HG03280 (cell line): Measurements from ENCODE around the gene DNAJB11.
"Not testable (repeated sequence)": the region's sequence is repeated elsewhere in the genome, so short reads cannot be mapped to it uniquely, and the experiment has no call there.

Experiments
- ATAC-seq: cut with Tn5 transposase; IDR thresholded peaks from one replicate; pipeline ENCODE4 v1.9.1; 2021; ENCODE audit warnings: mild to moderate bottlenecking, moderate library complexity; ENCODE audit not compliant: unreplicated experiment

The DNAJB11 gene

DNA sequence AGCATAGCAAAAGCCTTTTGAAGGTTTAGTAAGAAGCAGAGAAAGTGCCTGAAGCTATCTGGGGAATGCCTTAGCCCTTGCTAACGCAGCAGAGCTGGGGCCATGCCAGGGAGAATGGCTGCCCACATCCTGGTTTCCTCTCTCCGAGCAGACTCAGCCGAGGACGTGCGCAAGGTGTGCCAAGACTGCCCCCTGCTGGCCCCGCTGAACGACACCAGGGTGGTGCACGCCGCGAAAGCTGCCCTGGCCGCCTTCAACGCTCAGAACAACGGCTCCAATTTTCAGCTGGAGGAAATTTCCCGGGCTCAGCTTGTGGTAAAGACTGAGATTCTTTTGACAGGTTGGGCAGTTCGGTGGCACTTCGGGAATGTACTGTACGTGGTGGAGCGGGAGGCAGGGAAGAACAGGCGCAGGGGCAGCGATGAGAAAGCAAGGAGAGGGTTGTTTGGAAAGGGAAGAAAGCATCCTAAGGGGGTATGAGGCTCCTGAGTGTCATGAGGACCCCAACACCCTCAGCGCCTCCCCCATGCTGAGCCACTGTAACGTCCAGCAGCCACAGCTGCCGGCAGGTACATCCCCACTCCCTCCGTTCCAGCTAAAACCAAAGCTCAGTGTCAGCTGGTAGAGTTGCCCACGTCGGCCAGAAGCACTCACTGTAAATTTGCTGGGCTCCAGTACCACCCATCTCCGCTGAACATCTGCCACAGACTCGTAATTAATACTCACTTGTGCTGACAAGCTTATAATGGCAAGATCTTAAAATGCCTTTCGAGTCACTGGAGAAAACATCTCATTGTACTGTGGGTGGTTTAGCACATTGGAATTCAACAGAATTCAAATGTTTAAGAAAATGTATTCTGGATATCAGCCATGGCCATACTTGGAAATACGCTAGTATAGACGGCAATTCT lies 46.8 kb downstream of the DNAJB11 start:
- ATAC-seq, result peak; percentile 73

DNA sequence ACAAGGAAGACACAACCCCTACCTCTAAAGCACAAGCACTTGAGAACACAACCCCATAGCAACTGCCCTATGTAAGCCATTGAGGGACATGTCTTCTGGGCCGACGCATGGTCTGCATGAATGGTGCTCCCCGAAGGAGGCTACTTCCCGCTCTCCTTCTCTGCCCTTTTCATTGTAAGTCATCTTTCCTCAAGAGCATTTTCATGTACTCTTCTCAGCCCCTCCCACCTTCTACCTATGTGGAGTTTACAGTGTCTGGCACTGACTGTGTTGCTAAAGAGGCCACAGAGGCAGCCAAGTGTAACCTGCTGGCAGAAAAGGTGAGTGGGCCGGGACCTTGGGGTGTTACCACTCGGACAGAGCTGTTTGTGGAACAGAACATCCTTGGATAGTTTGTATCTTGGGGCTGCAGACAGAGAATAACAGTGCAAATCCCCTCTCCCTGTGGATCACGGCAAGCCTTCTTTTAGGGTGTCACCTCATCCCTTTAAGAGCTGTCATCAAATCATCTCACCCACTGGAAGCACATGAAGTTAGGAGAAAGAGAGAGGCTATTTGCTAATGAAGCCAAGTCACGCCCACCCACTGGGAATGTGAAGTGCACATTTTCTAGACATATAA lies 47.9 kb downstream of the DNAJB11 start:
- no peak for ATAC-seq

DNA sequence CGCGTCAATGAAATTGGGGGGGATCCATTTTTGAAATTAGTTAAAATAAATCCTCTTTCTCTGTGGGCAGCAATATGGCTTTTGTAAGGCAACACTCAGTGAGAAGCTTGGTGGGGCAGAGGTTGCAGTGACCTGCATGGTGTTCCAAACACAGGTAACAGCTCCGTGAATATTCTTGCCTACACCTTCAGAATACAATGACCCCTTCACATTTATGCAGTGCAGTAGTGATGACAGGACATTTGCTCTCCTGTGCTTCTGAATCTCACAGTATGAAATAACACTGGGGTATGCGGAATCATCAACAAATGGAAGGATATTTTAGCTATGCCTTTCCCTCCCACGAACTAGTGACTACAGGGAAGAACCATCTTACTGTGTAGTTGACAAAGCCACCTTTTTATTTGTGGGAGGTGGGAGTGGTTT lies 49.3 kb downstream of the DNAJB11 start:
- ATAC-seq, result no peak

DNA sequence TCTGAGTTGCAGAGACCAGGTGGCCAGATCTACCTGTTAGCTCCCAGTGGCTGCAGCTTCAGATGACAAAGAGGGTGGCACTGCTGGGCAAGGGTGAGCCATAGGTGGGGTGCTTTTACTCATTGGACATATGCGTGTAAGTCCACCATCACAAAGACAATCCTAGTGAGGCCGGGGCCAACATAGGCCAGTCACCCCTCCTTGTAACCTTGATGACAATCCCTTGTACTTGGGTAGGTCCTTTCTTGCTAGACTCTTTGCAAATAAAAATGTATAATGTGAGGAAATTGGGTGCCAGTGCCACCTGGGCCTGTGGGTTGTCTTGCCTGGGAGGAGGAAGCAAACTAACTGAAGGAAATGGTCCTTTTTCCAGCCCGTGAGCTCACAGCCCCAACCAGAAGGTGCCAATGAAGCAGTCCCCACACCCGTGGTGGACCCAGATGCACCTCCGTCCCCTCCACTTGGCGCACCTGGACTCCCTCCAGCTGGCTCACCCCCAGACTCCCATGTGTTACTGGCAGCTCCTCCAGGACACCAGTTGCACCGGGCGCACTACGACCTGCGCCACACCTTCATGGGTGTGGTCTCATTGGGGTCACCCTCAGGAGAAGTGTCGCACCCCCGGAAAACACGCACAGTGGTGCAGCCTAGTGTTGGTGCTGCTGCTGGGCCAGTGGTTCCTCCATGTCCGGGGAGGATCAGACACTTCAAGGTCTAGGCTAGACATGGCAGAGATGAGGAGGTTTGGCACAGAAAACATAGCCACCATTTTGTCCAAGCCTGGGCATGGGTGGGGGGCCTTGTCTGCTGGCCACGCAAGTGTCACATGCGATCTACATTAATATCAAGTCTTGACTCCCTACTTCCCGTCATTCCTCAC lies 49.9 kb downstream of the DNAJB11 start:
- no peak for ATAC-seq

DNA sequence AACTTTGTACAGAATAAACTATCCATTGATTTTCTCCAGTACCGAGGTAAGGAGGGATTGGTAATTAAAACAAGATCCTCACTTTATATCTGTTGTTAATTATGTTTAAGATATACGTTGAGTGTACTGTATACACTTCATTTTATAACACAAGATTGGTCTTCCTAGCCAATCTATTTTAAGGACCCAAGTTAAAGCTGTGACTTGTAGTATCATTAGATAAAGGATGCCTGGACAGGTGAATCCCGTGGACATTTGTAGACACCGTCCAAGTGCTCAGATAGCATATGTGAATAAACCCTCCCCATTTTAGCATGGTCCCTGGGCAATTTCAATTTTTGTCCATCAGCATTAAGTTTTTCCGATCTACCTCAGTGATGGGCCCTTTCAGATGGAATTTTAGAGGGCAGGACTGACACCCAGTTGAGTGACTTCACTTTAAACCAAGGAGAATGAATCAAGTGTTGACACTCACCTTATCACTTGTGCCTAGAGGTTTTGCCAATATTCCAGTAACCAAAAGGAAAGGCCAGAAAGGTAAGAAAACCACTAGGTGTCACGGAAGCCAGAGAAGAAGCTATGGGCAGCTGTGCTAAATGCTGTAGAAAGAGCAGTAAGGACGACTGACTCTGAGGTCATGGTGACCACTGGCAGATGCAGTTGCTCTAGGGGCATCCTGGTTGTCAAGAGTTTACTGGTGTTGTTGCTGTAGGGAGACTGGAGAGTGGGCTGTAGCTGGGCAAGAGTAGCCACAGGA lies 51.6 kb downstream of the DNAJB11 start:
- no peak for ATAC-seq

DNA sequence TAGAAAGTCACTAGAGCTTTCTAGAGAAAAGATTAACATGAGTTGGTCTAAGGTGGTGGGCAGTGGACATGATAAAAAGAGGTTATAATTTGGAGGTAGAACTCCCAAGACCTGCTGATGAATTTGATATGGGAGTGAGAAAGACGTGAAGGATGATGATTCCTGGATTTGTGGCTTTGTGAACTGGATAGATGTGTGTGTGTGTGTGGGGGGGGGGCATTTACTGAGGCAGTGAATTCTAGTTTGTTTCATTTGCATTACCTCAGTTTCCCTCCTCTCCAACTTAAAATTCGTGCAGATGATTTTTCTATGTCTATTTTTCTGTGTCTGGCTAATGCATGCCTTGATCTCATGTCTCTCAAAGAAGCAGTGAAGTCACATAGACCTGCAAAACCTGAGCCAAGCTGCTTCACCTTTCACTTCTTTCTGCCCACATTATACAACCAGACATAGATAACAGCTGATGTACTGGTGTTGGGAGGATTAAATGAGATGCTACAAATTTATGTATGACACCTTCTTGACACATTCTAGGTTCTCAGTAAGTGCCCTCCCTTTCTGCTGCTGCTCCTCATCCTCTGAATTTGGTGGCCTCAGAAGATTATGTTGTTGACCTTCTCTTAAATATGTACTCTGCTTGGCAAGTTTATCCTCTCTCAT lies 52.3 kb downstream of the DNAJB11 start:
- no peak for ATAC-seq

DNA sequence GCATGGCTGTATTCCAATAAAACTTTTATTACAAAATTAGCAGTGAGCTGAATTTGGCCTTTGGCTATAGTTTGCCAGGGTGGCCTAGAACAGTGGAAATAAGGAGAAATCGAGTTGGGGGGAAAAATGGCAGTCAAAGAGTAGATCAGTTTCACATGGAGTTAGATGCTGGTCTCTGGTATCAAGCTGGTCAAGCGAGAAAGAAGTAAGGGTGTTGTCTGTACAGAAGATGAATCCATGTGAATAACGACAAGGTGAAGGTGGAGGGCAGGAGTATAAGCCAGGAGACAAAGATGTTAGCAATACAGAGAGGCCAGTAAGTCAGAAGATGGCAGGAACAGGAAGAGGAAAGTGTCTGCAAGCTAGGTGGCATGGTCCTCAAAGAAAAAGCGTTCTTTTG lies 54.1 kb downstream of the DNAJB11 start:
- no peak for ATAC-seq

DNA sequence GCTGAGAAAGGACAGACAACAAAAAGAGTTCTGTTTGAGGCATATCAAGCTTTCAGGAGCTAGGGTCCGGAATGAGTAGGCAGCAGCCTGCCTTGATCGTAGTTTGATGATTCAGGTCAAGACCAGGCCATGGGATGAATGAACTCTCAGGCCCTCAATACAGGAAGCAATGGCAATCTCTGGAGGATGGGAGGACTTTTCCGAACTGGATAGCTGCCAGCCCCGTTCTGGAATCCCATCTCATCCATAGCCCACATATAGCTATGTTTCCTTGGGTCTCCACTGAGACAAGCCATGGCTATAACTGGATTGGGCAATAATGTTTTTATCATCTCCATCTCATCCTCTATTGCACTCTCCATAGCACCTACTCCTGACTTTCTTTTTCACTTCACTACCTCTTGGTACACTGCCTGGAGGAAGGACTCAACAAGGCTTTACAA lies 55.1 kb downstream of the DNAJB11 start:
- ATAC-seq, result no peak

DNA sequence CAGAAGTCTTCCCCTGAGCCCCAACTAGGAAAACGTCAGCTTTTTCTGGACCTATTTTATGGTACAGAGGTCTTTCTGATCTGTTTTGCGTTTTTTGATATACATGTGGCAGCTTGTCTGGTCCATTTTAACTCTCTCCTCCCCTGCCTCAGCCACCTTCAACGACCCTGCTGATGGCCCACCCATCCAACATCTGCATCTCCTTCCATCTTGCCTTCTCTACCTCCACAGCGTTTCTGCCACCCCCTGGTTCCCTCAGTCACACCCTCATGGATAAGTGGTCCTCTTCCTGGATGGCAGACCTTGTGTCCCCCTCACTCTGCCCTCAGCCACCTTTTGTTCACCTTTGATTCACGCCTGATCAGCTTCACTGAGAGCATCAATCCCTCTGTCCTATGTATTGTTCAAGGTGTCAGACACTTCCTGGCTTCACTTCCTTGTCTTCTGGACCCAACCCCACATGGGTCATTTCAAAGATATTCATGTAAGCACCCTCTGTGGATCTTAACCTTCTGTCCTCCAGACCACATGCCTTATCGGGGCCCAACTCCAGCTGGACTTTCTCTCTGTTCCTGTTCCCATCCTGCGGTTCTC lies 55.8 kb downstream of the DNAJB11 start:
- no peak for ATAC-seq

DNA sequence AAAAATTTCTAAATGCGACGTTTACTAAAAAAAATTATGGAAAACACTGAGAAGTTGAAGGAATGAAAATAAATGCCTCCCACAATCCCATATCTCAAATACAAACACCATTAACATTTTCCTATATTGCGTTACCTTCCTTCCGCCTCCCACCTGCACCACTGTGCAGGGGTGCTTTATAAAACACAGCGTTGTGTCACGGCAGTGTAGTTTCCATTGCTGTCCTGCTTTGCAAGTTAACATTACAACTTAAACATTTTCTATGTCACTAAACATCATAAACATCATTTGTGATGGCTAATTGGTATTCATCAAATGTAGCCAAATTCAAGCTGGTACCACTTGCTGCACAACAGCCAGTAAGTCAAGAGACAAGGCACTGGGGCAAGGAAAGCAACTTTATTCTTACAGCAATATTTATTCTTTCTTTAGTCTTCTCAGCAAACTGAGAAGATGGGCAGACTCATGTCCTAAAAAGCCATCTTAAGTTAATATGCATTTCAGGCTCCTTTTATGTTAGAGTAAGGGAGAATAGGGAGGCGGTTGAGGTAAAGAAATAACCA lies 57.4 kb downstream of the DNAJB11 start:
- ATAC-seq, result no peak

DNA sequence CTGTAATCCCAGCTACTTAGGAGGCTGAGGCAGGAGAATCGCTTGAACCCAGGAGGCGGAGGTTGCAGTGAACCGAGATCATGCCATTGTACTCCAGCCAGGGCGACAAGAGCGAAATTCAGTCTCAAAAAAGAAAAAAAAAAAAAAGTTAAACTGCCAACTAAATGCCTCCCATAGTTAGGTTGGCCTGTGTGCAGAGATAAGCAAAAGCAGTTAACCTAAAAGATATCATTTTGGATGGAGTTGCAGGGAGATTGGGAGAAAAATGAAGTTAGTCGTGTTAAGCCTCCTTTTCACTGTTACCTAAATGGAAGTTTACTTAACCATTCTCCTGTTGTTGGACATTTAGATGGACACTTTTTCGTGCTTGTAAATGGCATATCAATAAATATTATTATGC lies 58.2 kb downstream of the DNAJB11 start:
- ATAC-seq, result no peak

DNA sequence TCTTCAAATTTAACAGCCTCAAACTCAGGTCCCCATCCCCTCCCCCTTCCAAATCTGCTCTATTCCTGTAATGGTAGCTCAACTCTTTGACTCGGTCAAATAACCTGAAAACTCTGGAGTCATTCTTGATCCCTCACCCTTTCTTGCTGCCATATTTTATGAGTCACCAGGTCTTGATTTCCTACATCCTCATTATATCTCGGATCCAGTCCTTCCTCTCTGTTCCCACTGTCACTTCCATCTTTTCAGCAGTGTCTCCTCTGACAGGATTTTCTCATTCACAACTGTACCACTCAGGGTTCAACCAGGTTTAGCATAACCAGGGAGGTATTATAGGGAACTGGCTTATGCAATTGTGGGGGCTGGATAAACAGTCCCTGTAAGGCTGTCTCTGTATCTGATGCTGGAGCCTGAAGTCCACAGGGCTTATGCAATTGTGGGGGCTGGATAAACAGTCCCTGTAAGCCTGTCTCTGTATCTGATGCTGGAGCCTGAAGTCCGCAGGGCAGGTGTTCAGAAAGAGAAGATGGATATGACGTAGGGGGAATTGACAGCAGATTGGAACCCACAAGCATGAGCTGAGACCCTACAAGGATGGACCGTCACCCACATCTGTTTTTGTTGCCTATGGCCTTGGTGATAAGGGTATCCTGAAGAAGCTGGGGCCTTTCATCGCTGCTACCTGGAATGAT lies 60.6 kb downstream of the DNAJB11 start:
- ATAC-seq, result no peak

DNA sequence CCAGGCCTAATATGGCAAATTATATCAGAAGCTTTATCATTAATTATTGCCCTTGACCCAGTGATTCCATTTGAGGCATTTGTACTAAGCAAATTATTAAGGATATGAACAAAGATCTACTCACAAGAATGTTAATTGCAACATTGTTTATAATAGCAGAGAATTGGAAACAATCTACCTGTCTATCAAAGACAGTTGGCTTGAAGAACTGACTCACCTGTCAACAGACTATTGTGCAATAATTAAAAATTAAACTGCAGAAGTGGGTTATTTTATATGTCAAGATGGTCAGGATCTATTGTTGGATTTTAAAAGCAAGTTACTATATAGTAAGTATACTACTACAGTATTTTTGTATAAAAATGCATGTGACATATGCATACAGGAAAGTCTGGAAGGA lies 63.0 kb downstream of the DNAJB11 start:
- no peak for ATAC-seq

DNA sequence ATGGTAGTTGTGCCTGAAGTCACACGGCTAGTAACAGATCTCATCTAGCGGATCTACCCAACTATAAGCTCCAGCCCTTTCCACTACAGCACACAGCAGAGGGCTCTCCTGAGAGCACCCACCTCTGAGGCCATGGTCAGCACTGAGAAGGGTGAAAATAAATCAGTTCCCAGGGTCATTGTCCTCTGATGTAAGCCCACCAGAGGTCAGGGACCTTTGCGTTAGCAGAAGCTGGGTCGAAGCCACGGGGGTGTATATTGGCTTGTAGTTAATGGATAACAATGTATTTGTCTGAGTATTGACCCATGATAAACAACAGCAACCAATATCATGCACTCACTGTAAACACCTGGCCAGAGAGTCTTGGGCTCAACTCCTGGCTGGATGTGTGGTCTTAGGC lies 63.7 kb downstream of the DNAJB11 start:
- not testable (repeated sequence) for ATAC-seq
